GM19324 (cell line): Measurements from ENCODE around the gene APEH.

Experiments
- ATAC-seq: cut with Tn5 transposase; IDR thresholded peaks from one replicate; pipeline ENCODE4 v1.9.1; 2021; ENCODE audit warnings: mild to moderate bottlenecking, moderate library complexity; ENCODE audit not compliant: unreplicated experiment, low FRiP score

APEH gene

GRCh38 chr3:49723628-49724551 lies 49.7 kb downstream of the APEH start, which contains the start of gene GMPPB:
Gene GMPPB, minus strand, starts transcription at chr3:49723951. Its CDS starts 225 bp downstream, at chr3:49723726.
- ATAC-seq: peak; percentile 81

- ATAC-seq: no peak
Measured at GRCh38 chr3:49724586-49724985, 50.4 kb downstream of the APEH start.

GRCh38 chr3:49725906-49726681 lies 51.9 kb downstream of the APEH start:
- ATAC-seq: no peak

- no peak for ATAC-seq
Measured at GRCh38 chr3:49727154-49727923, 53.2 kb downstream of the APEH start.

GRCh38 chr3:49727924-49728361 lies 53.8 kb downstream of the APEH start:
- ATAC-seq: no peak

- ATAC-seq: no peak
Measured at GRCh38 chr3:49729966-49730609, 55.9 kb downstream of the APEH start.

GRCh38 chr3:49732597-49732996 lies 58.4 kb downstream of the APEH start:
- no peak for ATAC-seq

GRCh38 chr3:49733551-49733950 lies 59.4 kb downstream of the APEH start:
- ATAC-seq: no peak
